ENCODE results near the gene MAPK8IP2.

GRCh38 chr22:50576806-50577696 lies 23.5 kb upstream of the MAPK8IP2 start:
- TF ChIP-seq CTCF (IDR thresholded peaks at IDR 0.05) (no peak), CHD2 (IDR thresholded peaks at IDR 0.05; ENCODE audit: low read length, partially characterized antibody) (no peak), PHF8 (IDR thresholded peaks at IDR 0.05; ENCODE audit: borderline replicate concordance, low read depth) (no peak), MAFK (IDR thresholded peaks at IDR 0.05; ENCODE audit: partially characterized antibody) (no peak), RAD21 (conservative IDR thresholded peaks at IDR 0.05 in 1 of 2, IDR thresholded peaks at IDR 0.05 in 1 of 2) (no peak), POLR2A (IDR thresholded peaks at IDR 0.05; ENCODE audit: low read length) (no peak), EP300 (IDR thresholded peaks at IDR 0.05) (no peak), MYC (IDR thresholded peaks at IDR 0.05; ENCODE audit: borderline replicate concordance, low read length) (no peak), JUNB (IDR thresholded peaks at IDR 0.05) (no peak), RCOR1 (IDR thresholded peaks at IDR 0.05; ENCODE audit: low read depth, low read length) (no peak), HOXA7 (CRISPR knock-in tag; IDR thresholded peaks at IDR 0.05) (no peak), REST (IDR thresholded peaks at IDR 0.05) (no peak)
